ENCODE results near the gene PEAK1. TPM values are rescaled to one million over a fixed set of nuclear protein-coding genes. Genes with fewer than 3 reads are reported as not detected.

Gene PEAK1
- total and polyA plus RNA-seq, 2 donors (not counting 3 experiments of a cell fraction or from before 2014, with no cell fraction given) = 17.9 to 91.9 TPM

DNA sequence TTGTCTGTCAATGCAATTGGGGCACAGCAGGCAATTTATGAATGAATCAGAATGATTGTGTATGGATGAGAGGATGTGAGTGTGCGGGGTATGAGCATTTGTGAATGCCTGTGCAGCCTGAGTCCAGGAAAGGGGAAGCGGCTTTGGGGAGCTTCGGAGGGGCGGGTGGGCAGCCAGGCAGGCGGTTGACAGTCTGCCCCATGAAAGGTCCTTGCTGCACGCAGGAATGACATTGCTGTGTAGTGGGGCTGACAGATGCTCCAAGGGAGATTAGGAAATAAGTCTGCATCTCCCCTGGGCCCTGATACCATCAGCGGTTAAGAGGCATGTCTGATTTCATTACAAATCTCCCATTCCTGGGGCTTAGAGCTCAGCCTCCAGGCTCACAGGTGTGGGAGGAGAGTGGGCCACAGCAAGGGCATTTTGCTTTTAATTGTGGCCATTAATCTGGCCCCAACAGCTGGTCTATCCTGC is 322.6 kb downstream of the PEAK1 start:
- H3K79me2 ChIP-seq (ENCODE audit: control insufficient read depth, insufficient read depth, low read length) = no peaks in the 10 kb centered on the region
- no peaks in the 10 kb centered on the region for H4K20me1 ChIP-seq (replicated peaks; ENCODE audit: control insufficient read depth, extremely low read depth, insufficient read depth, low read length)
- no TSS peak for BruUV-seq (replicated peaks)
- H2AFZ ChIP-seq (ENCODE audit: low read depth, low read length) = no peak overlapping the region
- FAIRE-seq = no peak
- H3K4me2 ChIP-seq (ENCODE audit: insufficient read depth, low read length) = no peak overlapping the region
- H3K9me1 ChIP-seq (replicated peaks; ENCODE audit: control insufficient read depth, extremely low read depth, insufficient read depth, low read length) = no peaks in the 10 kb centered on the region
- no peaks in the 10 kb centered on the region for H3K9me3 ChIP-seq (replicated peaks; ENCODE audit: control insufficient read depth, insufficient read depth, low read length)
- H3K4me1 ChIP-seq (ENCODE audit: control insufficient read depth, extremely low read depth, insufficient read depth, low read length) = no peaks in the 10 kb centered on the region
- TF ChIP-seq, protein P1, sequence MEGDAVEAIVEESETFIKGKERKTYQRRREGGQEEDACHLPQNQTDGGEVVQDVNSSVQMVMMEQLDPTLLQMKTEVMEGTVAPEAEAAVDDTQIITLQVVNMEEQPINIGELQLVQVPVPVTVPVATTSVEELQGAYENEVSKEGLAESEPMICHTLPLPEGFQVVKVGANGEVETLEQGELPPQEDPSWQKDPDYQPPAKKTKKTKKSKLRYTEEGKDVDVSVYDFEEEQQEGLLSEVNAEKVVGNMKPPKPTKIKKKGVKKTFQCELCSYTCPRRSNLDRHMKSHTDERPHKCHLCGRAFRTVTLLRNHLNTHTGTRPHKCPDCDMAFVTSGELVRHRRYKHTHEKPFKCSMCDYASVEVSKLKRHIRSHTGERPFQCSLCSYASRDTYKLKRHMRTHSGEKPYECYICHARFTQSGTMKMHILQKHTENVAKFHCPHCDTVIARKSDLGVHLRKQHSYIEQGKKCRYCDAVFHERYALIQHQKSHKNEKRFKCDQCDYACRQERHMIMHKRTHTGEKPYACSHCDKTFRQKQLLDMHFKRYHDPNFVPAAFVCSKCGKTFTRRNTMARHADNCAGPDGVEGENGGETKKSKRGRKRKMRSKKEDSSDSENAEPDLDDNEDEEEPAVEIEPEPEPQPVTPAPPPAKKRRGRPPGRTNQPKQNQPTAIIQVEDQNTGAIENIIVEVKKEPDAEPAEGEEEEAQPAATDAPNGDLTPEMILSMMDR (IDR thresholded peaks at IDR 0.05; ENCODE audit: extremely low read depth in 1 of 2, insufficient read depth in 1 of 2, low read depth in 1 of 2, low read length in 2 of 2) = no peak
- TF ChIP-seq EZH2 (IDR thresholded peaks at IDR 0.05; ENCODE audit: borderline replicate concordance, low read depth, low read length, severe bottlenecking) (no peak), GATA2 (IDR thresholded peaks at IDR 0.05; ENCODE audit: insufficient read depth, insufficient read length, low read depth, low read length) (no peak), MYC (IDR thresholded peaks at IDR 0.05; ENCODE audit: low read depth, low read length) (no peak), FOS (IDR thresholded peaks at IDR 0.05; ENCODE audit: borderline replicate concordance, insufficient read depth, low read length) (no peak), POLR2AphosphoS5 (IDR thresholded peaks at IDR 0.05; ENCODE audit: insufficient read depth, low read depth, low read length) (no peak), JUN (IDR thresholded peaks at IDR 0.05; ENCODE audit: borderline replicate concordance, insufficient read depth, insufficient read length, low read depth) (no peak), POLR2A (IDR thresholded peaks at IDR 0.05; ENCODE audit: low read depth, low read length) (no peak)
- TF ChIP-seq, protein P2, sequence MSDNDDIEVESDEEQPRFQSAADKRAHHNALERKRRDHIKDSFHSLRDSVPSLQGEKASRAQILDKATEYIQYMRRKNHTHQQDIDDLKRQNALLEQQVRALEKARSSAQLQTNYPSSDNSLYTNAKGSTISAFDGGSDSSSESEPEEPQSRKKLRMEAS (IDR thresholded peaks at IDR 0.05; ENCODE audit: insufficient read depth, insufficient read length) = no peak
- ChIA-PET POLR2A (no interaction called here), CTCF (interaction anchor here (1.0 to 2.2 kb wide), 4 partner anchors 15 to 446 kb away, joined by 3 to 7 read pairs (median 4); no protein-coding TSS in a partner anchor)
- H3K27me3 ChIP-seq (ENCODE audit: control insufficient read depth in 2 of 2, insufficient read depth in 2 of 2, low read length in 2 of 2) = no peaks in the 10 kb centered on the region
- dilution Hi-C loops (cut with MboI; ENCODE audit: extremely low pct_ligation_motif_present, low sequenced_read_pairs) = no loop called here
- no peaks in the 10 kb centered on the region for H3K36me3 ChIP-seq (ENCODE audit: control insufficient read depth in 2 of 2, extremely low read depth in 1 of 2, insufficient read depth in 2 of 2, low read length in 2 of 2)
- no peak overlapping the region for H3K9ac ChIP-seq (replicated peaks; ENCODE audit: extremely low read depth, insufficient read depth, low read length)
- no peak overlapping the region for H3K27ac ChIP-seq (ENCODE audit: insufficient read depth, low read depth, low read length)
- intact Hi-C loops (cut with micrococcal nuclease) = no loop called here
- DNase-seq (ENCODE audit: low read depth, low spot score) = no peak
- H3K4me3 ChIP-seq (replicated peaks in 1 of 3; ENCODE audit: insufficient read depth in 1 of 3, low read depth in 1 of 3, low read length in 3 of 3) = no peak overlapping the region
